HL-60 (cell line): ENCODE data around the gene RIPK4.

Source experiments
- GABPA ChIP-seq: IDR thresholded peaks from 2 replicates; pipeline ENCODE4 v1.6.1; 2012; ENCODE audit warnings: low read depth
- POLR2AphosphoS5 ChIP-seq: IDR thresholded peaks from 2 replicates; pipeline ENCODE4 v1.6.1; 2012; ENCODE audit warnings: low read depth
- SPI1 ChIP-seq: IDR thresholded peaks from 2 replicates; pipeline ENCODE4 v1.6.1; 2012; ENCODE audit warnings: low read depth, mild to moderate bottlenecking, borderline replicate concordance
- TF ChIP-seq, protein P1 (sequence below): IDR thresholded peaks from one replicate; pipeline ENCODE4 v1.5.1; 2011; ENCODE audit warnings: low read length, control low read depth, inconsistent platforms; ENCODE audit not compliant: insufficient read depth
- TF ChIP-seq, protein P2 (sequence below): IDR thresholded peaks from 2 replicates; pipeline ENCODE4 v1.6.1; 2012; ENCODE audit warnings: low read depth; ENCODE audit not compliant: insufficient replicate concordance

DNA sequence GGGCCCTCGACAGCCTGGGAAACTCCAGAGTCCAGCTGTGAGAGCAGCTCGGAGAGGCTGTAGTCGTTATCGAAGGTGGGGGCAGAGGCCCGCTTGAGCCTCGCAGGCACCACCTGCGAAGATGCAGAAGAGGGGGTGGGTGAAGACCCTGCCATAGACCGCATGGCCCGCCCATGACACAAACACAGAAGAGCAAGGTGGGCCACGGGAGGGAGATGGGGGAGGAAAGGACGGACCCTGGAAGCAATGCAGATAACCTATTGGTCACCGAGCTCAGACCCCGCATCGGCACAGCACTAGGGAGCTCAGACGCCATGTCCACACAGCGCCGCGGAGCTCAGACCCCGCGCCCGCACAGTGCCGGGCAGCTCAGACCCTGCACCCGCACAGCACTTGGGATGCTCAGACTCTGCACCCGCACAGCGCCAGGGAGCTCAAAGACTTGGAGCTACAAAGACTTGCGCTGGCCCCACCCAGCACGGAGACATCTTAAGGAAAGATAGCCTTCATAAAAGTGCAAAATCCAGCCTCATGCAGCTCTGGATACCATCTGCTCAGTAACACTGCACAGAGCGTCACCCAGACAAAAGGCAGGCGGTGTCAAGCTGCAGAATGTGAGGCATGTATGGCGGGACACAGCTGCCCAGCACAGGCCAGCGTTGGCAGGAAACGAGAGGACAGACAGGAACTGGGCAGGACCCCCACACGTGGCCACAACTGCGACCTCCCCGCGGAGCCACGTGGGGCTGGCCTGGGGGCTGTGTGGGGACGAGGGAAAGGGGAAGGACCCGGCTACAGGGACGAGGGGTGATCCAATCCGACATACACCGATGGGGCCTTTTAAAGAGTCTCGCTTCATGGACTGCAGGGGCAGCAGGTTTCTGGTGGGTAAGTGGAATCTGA lies 22.6 kb downstream of the RIPK4 start:
- TF ChIP-seq POLR2AphosphoS5 (no peak), GABPA (no peak), SPI1 (no peak)
- TF ChIP-seq, protein P1, sequence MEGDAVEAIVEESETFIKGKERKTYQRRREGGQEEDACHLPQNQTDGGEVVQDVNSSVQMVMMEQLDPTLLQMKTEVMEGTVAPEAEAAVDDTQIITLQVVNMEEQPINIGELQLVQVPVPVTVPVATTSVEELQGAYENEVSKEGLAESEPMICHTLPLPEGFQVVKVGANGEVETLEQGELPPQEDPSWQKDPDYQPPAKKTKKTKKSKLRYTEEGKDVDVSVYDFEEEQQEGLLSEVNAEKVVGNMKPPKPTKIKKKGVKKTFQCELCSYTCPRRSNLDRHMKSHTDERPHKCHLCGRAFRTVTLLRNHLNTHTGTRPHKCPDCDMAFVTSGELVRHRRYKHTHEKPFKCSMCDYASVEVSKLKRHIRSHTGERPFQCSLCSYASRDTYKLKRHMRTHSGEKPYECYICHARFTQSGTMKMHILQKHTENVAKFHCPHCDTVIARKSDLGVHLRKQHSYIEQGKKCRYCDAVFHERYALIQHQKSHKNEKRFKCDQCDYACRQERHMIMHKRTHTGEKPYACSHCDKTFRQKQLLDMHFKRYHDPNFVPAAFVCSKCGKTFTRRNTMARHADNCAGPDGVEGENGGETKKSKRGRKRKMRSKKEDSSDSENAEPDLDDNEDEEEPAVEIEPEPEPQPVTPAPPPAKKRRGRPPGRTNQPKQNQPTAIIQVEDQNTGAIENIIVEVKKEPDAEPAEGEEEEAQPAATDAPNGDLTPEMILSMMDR = no peak
- TF ChIP-seq, protein P2, sequence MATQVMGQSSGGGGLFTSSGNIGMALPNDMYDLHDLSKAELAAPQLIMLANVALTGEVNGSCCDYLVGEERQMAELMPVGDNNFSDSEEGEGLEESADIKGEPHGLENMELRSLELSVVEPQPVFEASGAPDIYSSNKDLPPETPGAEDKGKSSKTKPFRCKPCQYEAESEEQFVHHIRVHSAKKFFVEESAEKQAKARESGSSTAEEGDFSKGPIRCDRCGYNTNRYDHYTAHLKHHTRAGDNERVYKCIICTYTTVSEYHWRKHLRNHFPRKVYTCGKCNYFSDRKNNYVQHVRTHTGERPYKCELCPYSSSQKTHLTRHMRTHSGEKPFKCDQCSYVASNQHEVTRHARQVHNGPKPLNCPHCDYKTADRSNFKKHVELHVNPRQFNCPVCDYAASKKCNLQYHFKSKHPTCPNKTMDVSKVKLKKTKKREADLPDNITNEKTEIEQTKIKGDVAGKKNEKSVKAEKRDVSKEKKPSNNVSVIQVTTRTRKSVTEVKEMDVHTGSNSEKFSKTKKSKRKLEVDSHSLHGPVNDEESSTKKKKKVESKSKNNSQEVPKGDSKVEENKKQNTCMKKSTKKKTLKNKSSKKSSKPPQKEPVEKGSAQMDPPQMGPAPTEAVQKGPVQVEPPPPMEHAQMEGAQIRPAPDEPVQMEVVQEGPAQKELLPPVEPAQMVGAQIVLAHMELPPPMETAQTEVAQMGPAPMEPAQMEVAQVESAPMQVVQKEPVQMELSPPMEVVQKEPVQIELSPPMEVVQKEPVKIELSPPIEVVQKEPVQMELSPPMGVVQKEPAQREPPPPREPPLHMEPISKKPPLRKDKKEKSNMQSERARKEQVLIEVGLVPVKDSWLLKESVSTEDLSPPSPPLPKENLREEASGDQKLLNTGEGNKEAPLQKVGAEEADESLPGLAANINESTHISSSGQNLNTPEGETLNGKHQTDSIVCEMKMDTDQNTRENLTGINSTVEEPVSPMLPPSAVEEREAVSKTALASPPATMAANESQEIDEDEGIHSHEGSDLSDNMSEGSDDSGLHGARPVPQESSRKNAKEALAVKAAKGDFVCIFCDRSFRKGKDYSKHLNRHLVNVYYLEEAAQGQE = no peak
